ENCODE data around the gene ARMH3. TPM values are rescaled to one million over a fixed set of nuclear protein-coding genes. Genes with fewer than 3 reads are reported as not detected.

ARMH3 gene
- total and polyA plus RNA-seq, 10 of the 15 experiments (the other 5 are each of a cell fraction or from before 2014, with no cell fraction given) = 13.0 to 33.0 (median 16.4) TPM

- no peak for TF ChIP-seq CHD2 (IDR thresholded peaks at IDR 0.05; ENCODE audit: borderline replicate concordance, low read depth, low read length)
Measured at GRCh38 chr10:101881036-101881774, 174.8 kb downstream of the ARMH3 start (continued).

- Histone ChIP-seq H4K20me1 (ENCODE audit: control insufficient read depth, insufficient read depth) (no peaks in the 10 kb centered on the region), H3K9ac (ENCODE audit: control insufficient read depth, insufficient read depth, low read length) (no peak overlapping the region), H3K27ac (ENCODE audit: control insufficient read depth, insufficient read depth) (no peak overlapping the region), H2AFZ (ENCODE audit: control insufficient read depth, low read depth, low read length) (no peak overlapping the region), H3K36me3 (ENCODE audit: control insufficient read depth in 2 of 2, insufficient read depth in 2 of 2, low read length in 1 of 2) (peaks cover 0 to 7% of the 10 kb centered on the region in 2 experiments; a peak in 3 of 4 replicates), H3K27me3 (replicated peaks in 1 of 2; ENCODE audit: control insufficient read depth in 2 of 2, insufficient read depth in 2 of 2, low read length in 1 of 2) (no peaks in the 10 kb centered on the region), H3K4me2 (ENCODE audit: control insufficient read depth, insufficient read depth) (no peak overlapping the region), H3K4me3 (no peak overlapping the region), H3K9me3 (replicated peaks; ENCODE audit: control insufficient read depth, insufficient read depth, low read length) (no peaks in the 10 kb centered on the region), H3K79me2 (ENCODE audit: control insufficient read depth, insufficient read depth, low read length) (no peaks in the 10 kb centered on the region), H3K4me1 (ENCODE audit: control insufficient read depth, insufficient read depth, low read length) (peaks cover 6% of the 10 kb centered on the region)
- ChIA-PET RAD21 (ENCODE audit: unreplicated experiment) (interaction anchor here (1.0 to 12.3 kb wide), 8 partner anchors 8 to 130 kb away, joined by 3 to 206 read pairs (median 8); no protein-coding TSS in a partner anchor), POLR2A (interaction anchor here (0.6 to 2.2 kb wide), 7 partner anchors 8 to 128 kb away, joined by 3 to 8 read pairs (median 4); no protein-coding TSS in a partner anchor), CTCF (interaction anchor here (1.1 to 17.9 kb wide), 5 partner anchors 9 to 129 kb away, joined by 3 to 398 read pairs (median 61); partner anchors contain the start of gene KCNIP2), SMC1A (ENCODE audit: uncharacterized antibody, unreplicated experiment) (interaction anchor here (1.3 to 7.3 kb wide), 9 partner anchors 9 to 129 kb away, joined by 5 to 78 read pairs (median 11); no protein-coding TSS in a partner anchor)
- BruUV-seq (replicated peaks) = no TSS peak
- ATAC-seq (no peak), DNase-seq (ENCODE audit: low read depth, low spot score) (no peak), FAIRE-seq (no peak)
- 26% methylated on average over 2 of the region's 2 CpGs for WGBS (ENCODE audit: insufficient coverage, insufficient replicate concordance, low lambda C conversion rate, missing lambda C conversion rate)
- TF ChIP-seq RAD21 (IDR thresholded peaks at IDR 0.05; ENCODE audit: insufficient read depth, low read depth, low read length) (no peak), MYC (IDR thresholded peaks at IDR 0.05; ENCODE audit: insufficient read depth, insufficient read length, insufficient replicate concordance, low read length, severe bottlenecking) (no peak), MEF2B (IDR thresholded peaks at IDR 0.05; ENCODE audit: partially characterized antibody, poor library complexity, severe bottlenecking) (peak; percentile 83), KDM1A (IDR thresholded peaks at IDR 0.05; ENCODE audit: borderline replicate concordance) (no peak), RCOR1 (conservative IDR thresholded peaks at IDR 0.05; ENCODE audit: low read depth, low read length) (no peak)
- TF ChIP-seq, protein P1, sequence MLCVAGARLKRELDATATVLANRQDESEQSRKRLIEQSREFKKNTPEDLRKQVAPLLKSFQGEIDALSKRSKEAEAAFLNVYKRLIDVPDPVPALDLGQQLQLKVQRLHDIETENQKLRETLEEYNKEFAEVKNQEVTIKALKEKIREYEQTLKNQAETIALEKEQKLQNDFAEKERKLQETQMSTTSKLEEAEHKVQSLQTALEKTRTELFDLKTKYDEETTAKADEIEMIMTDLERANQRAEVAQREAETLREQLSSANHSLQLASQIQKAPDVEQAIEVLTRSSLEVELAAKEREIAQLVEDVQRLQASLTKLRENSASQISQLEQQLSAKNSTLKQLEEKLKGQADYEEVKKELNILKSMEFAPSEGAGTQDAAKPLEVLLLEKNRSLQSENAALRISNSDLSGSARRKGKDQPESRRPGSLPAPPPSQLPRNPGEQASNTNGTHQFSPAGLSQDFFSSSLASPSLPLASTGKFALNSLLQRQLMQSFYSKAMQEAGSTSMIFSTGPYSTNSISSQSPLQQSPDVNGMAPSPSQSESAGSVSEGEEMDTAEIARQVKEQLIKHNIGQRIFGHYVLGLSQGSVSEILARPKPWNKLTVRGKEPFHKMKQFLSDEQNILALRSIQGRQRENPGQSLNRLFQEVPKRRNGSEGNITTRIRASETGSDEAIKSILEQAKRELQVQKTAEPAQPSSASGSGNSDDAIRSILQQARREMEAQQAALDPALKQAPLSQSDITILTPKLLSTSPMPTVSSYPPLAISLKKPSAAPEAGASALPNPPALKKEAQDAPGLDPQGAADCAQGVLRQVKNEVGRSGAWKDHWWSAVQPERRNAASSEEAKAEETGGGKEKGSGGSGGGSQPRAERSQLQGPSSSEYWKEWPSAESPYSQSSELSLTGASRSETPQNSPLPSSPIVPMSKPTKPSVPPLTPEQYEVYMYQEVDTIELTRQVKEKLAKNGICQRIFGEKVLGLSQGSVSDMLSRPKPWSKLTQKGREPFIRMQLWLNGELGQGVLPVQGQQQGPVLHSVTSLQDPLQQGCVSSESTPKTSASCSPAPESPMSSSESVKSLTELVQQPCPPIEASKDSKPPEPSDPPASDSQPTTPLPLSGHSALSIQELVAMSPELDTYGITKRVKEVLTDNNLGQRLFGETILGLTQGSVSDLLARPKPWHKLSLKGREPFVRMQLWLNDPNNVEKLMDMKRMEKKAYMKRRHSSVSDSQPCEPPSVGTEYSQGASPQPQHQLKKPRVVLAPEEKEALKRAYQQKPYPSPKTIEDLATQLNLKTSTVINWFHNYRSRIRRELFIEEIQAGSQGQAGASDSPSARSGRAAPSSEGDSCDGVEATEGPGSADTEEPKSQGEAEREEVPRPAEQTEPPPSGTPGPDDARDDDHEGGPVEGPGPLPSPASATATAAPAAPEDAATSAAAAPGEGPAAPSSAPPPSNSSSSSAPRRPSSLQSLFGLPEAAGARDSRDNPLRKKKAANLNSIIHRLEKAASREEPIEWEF (IDR thresholded peaks at IDR 0.05; ENCODE audit: insufficient replicate concordance, low read depth, low read length) = peak; percentile 71
- TF ChIP-seq, protein P2, sequence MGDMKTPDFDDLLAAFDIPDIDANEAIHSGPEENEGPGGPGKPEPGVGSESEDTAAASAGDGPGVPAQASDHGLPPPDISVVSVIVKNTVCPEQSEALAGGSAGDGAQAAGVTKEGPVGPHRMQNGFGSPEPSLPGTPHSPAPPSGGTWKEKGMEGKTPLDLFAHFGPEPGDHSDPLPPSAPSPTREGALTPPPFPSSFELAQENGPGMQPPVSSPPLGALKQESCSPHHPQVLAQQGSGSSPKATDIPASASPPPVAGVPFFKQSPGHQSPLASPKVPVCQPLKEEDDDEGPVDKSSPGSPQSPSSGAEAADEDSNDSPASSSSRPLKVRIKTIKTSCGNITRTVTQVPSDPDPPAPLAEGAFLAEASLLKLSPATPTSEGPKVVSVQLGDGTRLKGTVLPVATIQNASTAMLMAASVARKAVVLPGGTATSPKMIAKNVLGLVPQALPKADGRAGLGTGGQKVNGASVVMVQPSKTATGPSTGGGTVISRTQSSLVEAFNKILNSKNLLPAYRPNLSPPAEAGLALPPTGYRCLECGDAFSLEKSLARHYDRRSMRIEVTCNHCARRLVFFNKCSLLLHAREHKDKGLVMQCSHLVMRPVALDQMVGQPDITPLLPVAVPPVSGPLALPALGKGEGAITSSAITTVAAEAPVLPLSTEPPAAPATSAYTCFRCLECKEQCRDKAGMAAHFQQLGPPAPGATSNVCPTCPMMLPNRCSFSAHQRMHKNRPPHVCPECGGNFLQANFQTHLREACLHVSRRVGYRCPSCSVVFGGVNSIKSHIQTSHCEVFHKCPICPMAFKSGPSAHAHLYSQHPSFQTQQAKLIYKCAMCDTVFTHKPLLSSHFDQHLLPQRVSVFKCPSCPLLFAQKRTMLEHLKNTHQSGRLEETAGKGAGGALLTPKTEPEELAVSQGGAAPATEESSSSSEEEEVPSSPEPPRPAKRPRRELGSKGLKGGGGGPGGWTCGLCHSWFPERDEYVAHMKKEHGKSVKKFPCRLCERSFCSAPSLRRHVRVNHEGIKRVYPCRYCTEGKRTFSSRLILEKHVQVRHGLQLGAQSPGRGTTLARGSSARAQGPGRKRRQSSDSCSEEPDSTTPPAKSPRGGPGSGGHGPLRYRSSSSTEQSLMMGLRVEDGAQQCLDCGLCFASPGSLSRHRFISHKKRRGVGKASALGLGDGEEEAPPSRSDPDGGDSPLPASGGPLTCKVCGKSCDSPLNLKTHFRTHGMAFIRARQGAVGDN (IDR thresholded peaks at IDR 0.05) = peak; percentile 62; the same call in 1 of the 2 replicates
- in situ Hi-C loops (cut with MboI) (loop anchor here (5.0 kb wide), 1 partner anchor 127 kb away; no protein-coding TSS in a partner anchor), intact Hi-C loops (cut with micrococcal nuclease; ENCODE audit: unreplicated experiment) (no loop called here)
Measured at GRCh38 chr10:101880232-101880573, 175.8 kb downstream of the ARMH3 start.
